Right atrium auricular region (tissue), 2 donors: Measurements from ENCODE around the gene UBAC2. TPM values are rescaled to one million over a fixed set of nuclear protein-coding genes. Genes with fewer than 3 reads are reported as not detected.
"Not testable (repeated sequence)": the region's sequence is repeated elsewhere in the genome, so short reads cannot be mapped to it uniquely, and the experiment has no call there.

Experiments used
- DNase-seq: peaks from one replicate; pipeline ENCODE4 v3.0.0-alpha.2; 2019; ENCODE audit warnings: low spot score
- H3K27ac ChIP-seq, 2 donors: fragments of 200-600 bp; sonication (generic); 1 replicate in 1 of 2; 2 replicates in 1 of 2; pipeline ENCODE4 v1.5.1; 2016 to 2019
- H3K27me3 ChIP-seq, 2 donors: fragments of 200-600 bp; sonication (generic); one replicate each; pipeline versions ENCODE4 v1.5.1 to v1.6.0; 2017 to 2019
- H3K36me3 ChIP-seq: fragments of 200-600 bp; sonication (generic); one replicate; pipeline ENCODE4 v1.5.1; 2016
- H3K4me1 ChIP-seq, 2 donors: fragments of 200-600 bp; sonication (generic); one replicate each; pipeline versions ENCODE4 v1.5.1 to v1.6.0; 2017 to 2019
- H3K4me3 ChIP-seq, 2 donors: fragments of 200-600 bp; sonication (generic); 1 replicate in 1 of 2; 2 replicates in 1 of 2; pipeline ENCODE4 v1.5.1; 2017 to 2019; ENCODE audit warnings: mild to moderate bottlenecking in 1 of 2, moderate library complexity in 1 of 2
- H3K9me3 ChIP-seq, 2 donors: fragments of 200-600 bp; sonication (generic); one replicate each; pipeline ENCODE4 v1.5.1; 2019
- CTCF ChIP-seq, 2 donors: fragments of 200-600 bp; sonication (generic); IDR thresholded peaks; one replicate each; pipeline ENCODE4 v1.5.1; 2019; ENCODE audit warnings: antibody characterized with exemption in 2 of 2
- total RNA-seq, 2 donors: library from RNA; depleted of rRNA; stranded (reverse); fragments of >200 nt; gene quantifications; one replicate each; pipeline ENCODE4 v1.1.0, GENCODE V29; 2016

Gene UBAC2
- total RNA-seq, 2 donors from 2014 or later = 47.5 to 50.7 TPM

GRCh38 chr13:99389520-99390304, 189.1 kb downstream of the UBAC2 start:
- Histone ChIP-seq H3K27me3 (no peaks in the 10 kb centered on the region), H3K4me1 (peaks cover 0 to 13% of the 10 kb centered on the region in 2 donors), H3K27ac (no peak overlapping the region), H3K9me3 (no peaks in the 10 kb centered on the region), H3K36me3 (peaks cover 18% of the 10 kb centered on the region), H3K4me3 (no peak overlapping the region)
- no peak for TF ChIP-seq CTCF (IDR thresholded peaks at IDR 0.05)
- DNase-seq = peak; percentile 52

- Histone ChIP-seq H3K9me3 (no peaks in the 10 kb centered on the region), H3K27me3 (no peaks in the 10 kb centered on the region), H3K36me3 (peaks cover 12% of the 10 kb centered on the region), H3K27ac (no peak overlapping the region), H3K4me3 (no peak overlapping the region), H3K4me1 (peaks cover 0 to 13% of the 10 kb centered on the region in 2 donors)
- no peak for DNase-seq
- TF ChIP-seq CTCF (IDR thresholded peaks at IDR 0.05) = no peak
Measured at GRCh38 chr13:99390601-99391000, 189.9 kb downstream of the UBAC2 start.

GRCh38 chr13:99391781-99392469, 191.3 kb downstream of the UBAC2 start:
- no peak for TF ChIP-seq CTCF (IDR thresholded peaks at IDR 0.05)
- no peaks in the 10 kb centered on the region for H3K9me3 ChIP-seq
- H3K27ac ChIP-seq = no peak overlapping the region
- peaks cover 0 to 5% of the 10 kb centered on the region in 2 donors for H3K4me1 ChIP-seq
- H3K4me3 ChIP-seq = no peak overlapping the region
- H3K27me3 ChIP-seq = no peaks in the 10 kb centered on the region
- no peak for DNase-seq
- no peaks in the 10 kb centered on the region for H3K36me3 ChIP-seq

GRCh38 chr13:99392470-99393135, 191.9 kb downstream of the UBAC2 start:
- H3K4me1 ChIP-seq = no peaks in the 10 kb centered on the region
- H3K27ac ChIP-seq = no peak overlapping the region
- no peak for TF ChIP-seq CTCF (IDR thresholded peaks at IDR 0.05)
- H3K4me3 ChIP-seq = no peak overlapping the region
- no peak for DNase-seq
- H3K9me3 ChIP-seq = no peaks in the 10 kb centered on the region
- H3K36me3 ChIP-seq = no peaks in the 10 kb centered on the region
- no peaks in the 10 kb centered on the region for H3K27me3 ChIP-seq

- H3K4me1 ChIP-seq, H3K27me3 ChIP-seq, H3K27ac ChIP-seq, DNase-seq, H3K9me3 ChIP-seq, H3K4me3 ChIP-seq, H3K36me3 ChIP-seq: not testable (repeated sequence)
Measured at GRCh38 chr13:99393391-99393790, 192.7 kb downstream of the UBAC2 start.
